Neural cell (in vitro differentiated cells): ENCODE data around the gene PDE1A. TPM values are rescaled to one million over a fixed set of nuclear protein-coding genes. Genes with fewer than 3 reads are reported as not detected.

Experiments used
- H2AFZ ChIP-seq: fragments of 200-600, 300-800 bp; sonication (generic), shearing (Covaris generic); 2 replicates; pipeline ENCODE4 v1.6.0; 2014; ENCODE audit warnings: low read depth, mild to moderate bottlenecking, antibody characterized with exemption, low read length, moderate library complexity
- H3F3A ChIP-seq: fragments of 200-600 bp; shearing (Covaris generic); 2 replicates; pipeline ENCODE4 v1.6.1; 2016; ENCODE audit warnings: mild to moderate bottlenecking, moderate library complexity, mixed read lengths, antibody characterized with exemption, low read length; ENCODE audit not compliant: insufficient read depth, poor library complexity, severe bottlenecking
- H3K27ac ChIP-seq: fragments of 200-600, 300-800 bp; sonication (generic), shearing (Covaris generic); 2 replicates; pipeline ENCODE4 v1.5.1; 2014; ENCODE audit warnings: mild to moderate bottlenecking, low read length, moderate library complexity
- H3K27me3 ChIP-seq: fragments of 300-800, 200-600 bp; sonication (generic), shearing (Covaris generic); 2 replicates; pipeline ENCODE4 v1.6.0; 2014; ENCODE audit warnings: mild to moderate bottlenecking, low read depth, low read length, moderate library complexity; ENCODE audit not compliant: insufficient read depth
- H3K36me3 ChIP-seq: fragments of 300-800, 200-600 bp; sonication (generic), shearing (Covaris generic); 2 replicates; pipeline ENCODE4 v1.5.1; 2014; ENCODE audit warnings: mild to moderate bottlenecking, antibody characterized with exemption, low read length, moderate library complexity; ENCODE audit not compliant: insufficient read depth
- H3K4me2 ChIP-seq: fragments of 300-800, 200-600 bp; sonication (generic), shearing (Covaris generic); 2 replicates; pipeline ENCODE4 v1.6.0; 2014; ENCODE audit warnings: mild to moderate bottlenecking, low read length
- H3K4me3 ChIP-seq: fragments of 300-800, 200-600 bp; sonication (generic), shearing (Covaris generic); 2 replicates; pipeline ENCODE4 v1.5.1; 2014; ENCODE audit warnings: mild to moderate bottlenecking, low read length, moderate library complexity
- H3K79me2 ChIP-seq: fragments of 200-600 bp; shearing (Covaris generic); replicated peaks from 2 replicates; pipeline ENCODE4 v1.6.0; 2014; ENCODE audit warnings: mild to moderate bottlenecking, low read length, moderate library complexity; ENCODE audit not compliant: insufficient read depth
- H3K9ac ChIP-seq: fragments of 300-800, 200-600 bp; sonication (generic), shearing (Covaris generic); 2 replicates; pipeline ENCODE4 v1.6.1; 2016; ENCODE audit warnings: mild to moderate bottlenecking, low read length, mixed read lengths
- H3K9me2 ChIP-seq: fragments of 200-600 bp; shearing (Covaris generic); 2 replicates; pipeline ENCODE4 v1.6.1; 2016; ENCODE audit warnings: mild to moderate bottlenecking, low read length, mixed read lengths; ENCODE audit not compliant: insufficient read depth
- H3K9me3 ChIP-seq: fragments of 200-600, 300-800 bp; sonication (generic), shearing (Covaris generic); 2 replicates; pipeline ENCODE4 v1.6.1; 2016; ENCODE audit warnings: mild to moderate bottlenecking, mixed run types, low read length, moderate library complexity, mixed read lengths
- H4K20me1 ChIP-seq: fragments of 200-600 bp; shearing (Covaris generic); 2 replicates; pipeline ENCODE4 v1.6.1; 2016; ENCODE audit warnings: mild to moderate bottlenecking, mixed run types; ENCODE audit not compliant: insufficient read depth
- CTCF ChIP-seq: fragments of 450-650 bp; IDR thresholded peaks from 2 replicates; pipeline ENCODE4 v1.5.1; 2014; ENCODE audit warnings: antibody characterized with exemption, mild to moderate bottlenecking, moderate library complexity; ENCODE audit not compliant: poor library complexity, severe bottlenecking
- EP300 ChIP-seq: fragments of 450-650 bp; conservative IDR thresholded peaks from 2 replicates; pipeline ENCODE4 v1.6.1; 2014; ENCODE audit warnings: antibody characterized with exemption, mild to moderate bottlenecking, moderate library complexity; ENCODE audit not compliant: poor library complexity, severe bottlenecking
- EZH2 ChIP-seq: fragments of 200-600, 300-800 bp; shearing (Covaris generic), sonication (generic); IDR thresholded peaks from 2 replicates; pipeline ENCODE4 v1.6.1; 2014; ENCODE audit warnings: antibody characterized with exemption, low read length, borderline replicate concordance, mild to moderate bottlenecking; ENCODE audit not compliant: insufficient read depth, poor library complexity, severe bottlenecking
- MXI1 ChIP-seq: fragments of 450-650 bp; conservative IDR thresholded peaks from 2 replicates; pipeline ENCODE4 v1.6.1; 2014; ENCODE audit warnings: antibody characterized with exemption, mild to moderate bottlenecking; ENCODE audit not compliant: poor library complexity, severe bottlenecking
- POLR2AphosphoS5 ChIP-seq: IDR thresholded peaks from 2 replicates; pipeline ENCODE4 v1.6.1; 2012
- RAD21 ChIP-seq: fragments of 450-650 bp; conservative IDR thresholded peaks from 2 replicates; pipeline ENCODE4 v1.6.1; 2014; ENCODE audit warnings: antibody characterized with exemption, mild to moderate bottlenecking, moderate library complexity
- REST ChIP-seq: IDR thresholded peaks from 2 replicates; pipeline ENCODE4 v1.6.1; 2012; ENCODE audit warnings: borderline replicate concordance
- SMC3 ChIP-seq: fragments of 450-650 bp; conservative IDR thresholded peaks from 2 replicates; pipeline ENCODE4 v1.6.1; 2014; ENCODE audit warnings: antibody characterized with exemption, mild to moderate bottlenecking, moderate library complexity; ENCODE audit not compliant: poor library complexity
- TAF1 ChIP-seq: IDR thresholded peaks from 2 replicates; pipeline ENCODE4 v1.6.1; 2012; ENCODE audit warnings: low read depth
- polyA plus RNA-seq: library from polyadenylated mRNA; depleted of rRNA; stranded (reverse); fragments of >200 nt; gene quantifications from 2 replicates; pipeline ENCODE4 v1.2.3, GENCODE V29; 2014

Gene PDE1A
- polyA plus RNA-seq, 1 donor from 2014 or later: 1.6 TPM

GRCh38 chr2:182208421-182208820 is 218.4 kb downstream of the PDE1A start:
- Histone ChIP-seq H3K27ac (no peak overlapping the region), H4K20me1 (no peaks in the 10 kb centered on the region), H3F3A (no peaks in the 10 kb centered on the region), H3K9me3 (no peaks in the 10 kb centered on the region), H3K36me3 (no peaks in the 10 kb centered on the region), H3K9ac (no peak overlapping the region), H3K4me3 (no peak overlapping the region), H2AFZ (no peak overlapping the region), H3K9me2 (no peaks in the 10 kb centered on the region), H3K79me2 (no peaks in the 10 kb centered on the region), H3K27me3 (no peaks in the 10 kb centered on the region), H3K4me2 (no peak overlapping the region)
- TF ChIP-seq POLR2AphosphoS5 (no peak), TAF1 (no peak), MXI1 (no peak), SMC3 (no peak), EP300 (no peak), RAD21 (no peak), CTCF (no peak), EZH2 (no peak)

GRCh38 chr2:182207049-182207746 is 219.6 kb downstream of the PDE1A start:
- H3F3A ChIP-seq: no peaks in the 10 kb centered on the region
- H3K79me2 ChIP-seq: no peaks in the 10 kb centered on the region
- no peak overlapping the region for H2AFZ ChIP-seq
- H3K4me2 ChIP-seq: no peak overlapping the region
- H3K36me3 ChIP-seq: no peaks in the 10 kb centered on the region
- H3K9me3 ChIP-seq: no peaks in the 10 kb centered on the region
- no peak for TF ChIP-seq REST
- no peak for TF ChIP-seq CTCF
- TF ChIP-seq EZH2: no peak
- no peak for TF ChIP-seq SMC3
- no peak for TF ChIP-seq MXI1
- no peak for TF ChIP-seq EP300
- no peak for TF ChIP-seq POLR2AphosphoS5
- no peak for TF ChIP-seq TAF1
- no peak for TF ChIP-seq RAD21
- no peaks in the 10 kb centered on the region for H3K9me2 ChIP-seq
- no peak overlapping the region for H3K9ac ChIP-seq
- no peak overlapping the region for H3K4me3 ChIP-seq
- H3K27ac ChIP-seq: no peak overlapping the region
- no peaks in the 10 kb centered on the region for H4K20me1 ChIP-seq
- no peaks in the 10 kb centered on the region for H3K27me3 ChIP-seq
